ENCODE measurements around the gene INSYN2A. TPM values are rescaled to one million over a fixed set of nuclear protein-coding genes. Genes with fewer than 3 reads are reported as not detected.

Gene INSYN2A
- total RNA-seq, 4 donors from 2014 or later = 0.18 to 0.48 TPM; not detected in 2

DNA sequence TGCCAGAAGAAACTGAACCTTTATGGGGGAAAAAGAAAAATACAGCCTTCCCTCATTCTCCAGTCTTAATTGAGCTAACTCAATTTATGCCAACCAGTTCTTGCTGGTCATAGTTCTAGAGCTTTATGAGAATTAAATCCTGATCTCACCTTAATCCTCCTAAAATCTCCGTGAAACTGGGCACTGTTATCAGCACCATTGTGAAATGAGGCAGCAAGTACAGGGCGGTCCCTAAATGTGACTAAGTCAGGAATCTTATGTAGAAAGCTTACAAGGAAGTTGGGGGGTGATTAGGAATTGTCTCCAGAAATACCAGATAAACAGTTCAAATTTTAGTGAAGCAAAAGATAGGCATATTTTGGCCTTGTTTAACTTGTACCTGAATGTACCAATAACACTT is 10.7 kb upstream of the INSYN2A start:
- intact Hi-C loops (cut with DNase I; ENCODE audit: low total_unique reads) = no loop called here
- H3K27me3 ChIP-seq = no peaks in the 10 kb centered on the region

DNA sequence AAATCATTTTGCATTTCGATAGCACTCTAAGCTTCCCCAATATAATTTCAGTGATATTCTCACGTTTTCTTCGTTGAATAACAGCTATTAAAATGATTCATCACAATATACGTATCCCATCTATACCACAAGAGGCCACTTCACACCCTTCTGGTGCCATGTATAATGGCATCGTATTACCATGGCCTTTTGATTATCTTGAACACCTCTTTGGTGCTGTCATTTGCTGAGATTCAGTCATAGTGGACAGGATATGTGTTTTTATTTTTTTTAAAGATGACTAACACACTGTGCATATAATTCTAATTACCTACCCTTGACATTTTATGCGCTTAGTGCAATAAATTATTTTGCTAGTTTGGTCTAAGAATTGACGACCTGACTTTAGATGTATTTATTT is 6.7 kb upstream of the INSYN2A start:
- Histone ChIP-seq H3K36me3 (no peaks in the 10 kb centered on the region), H3K4me1 (no peaks in the 10 kb centered on the region), H3K27me3 (no peaks in the 10 kb centered on the region), H3K9me3 (no peaks in the 10 kb centered on the region), H3K4me3 (no peak overlapping the region), H3K27ac (no peak overlapping the region)
- no peak for TF ChIP-seq POLR2A (IDR thresholded peaks at IDR 0.05)
- TF ChIP-seq, protein P1, sequence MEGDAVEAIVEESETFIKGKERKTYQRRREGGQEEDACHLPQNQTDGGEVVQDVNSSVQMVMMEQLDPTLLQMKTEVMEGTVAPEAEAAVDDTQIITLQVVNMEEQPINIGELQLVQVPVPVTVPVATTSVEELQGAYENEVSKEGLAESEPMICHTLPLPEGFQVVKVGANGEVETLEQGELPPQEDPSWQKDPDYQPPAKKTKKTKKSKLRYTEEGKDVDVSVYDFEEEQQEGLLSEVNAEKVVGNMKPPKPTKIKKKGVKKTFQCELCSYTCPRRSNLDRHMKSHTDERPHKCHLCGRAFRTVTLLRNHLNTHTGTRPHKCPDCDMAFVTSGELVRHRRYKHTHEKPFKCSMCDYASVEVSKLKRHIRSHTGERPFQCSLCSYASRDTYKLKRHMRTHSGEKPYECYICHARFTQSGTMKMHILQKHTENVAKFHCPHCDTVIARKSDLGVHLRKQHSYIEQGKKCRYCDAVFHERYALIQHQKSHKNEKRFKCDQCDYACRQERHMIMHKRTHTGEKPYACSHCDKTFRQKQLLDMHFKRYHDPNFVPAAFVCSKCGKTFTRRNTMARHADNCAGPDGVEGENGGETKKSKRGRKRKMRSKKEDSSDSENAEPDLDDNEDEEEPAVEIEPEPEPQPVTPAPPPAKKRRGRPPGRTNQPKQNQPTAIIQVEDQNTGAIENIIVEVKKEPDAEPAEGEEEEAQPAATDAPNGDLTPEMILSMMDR (IDR thresholded peaks at IDR 0.05) = no peak
- DNase-seq = no peak
- intact Hi-C loops (cut with DNase I; ENCODE audit: low total_unique reads) = no loop called here

More for the DNA sequence above, 10.7 kb upstream of the INSYN2A start:
- no peaks in the 10 kb centered on the region for H3K36me3 ChIP-seq
- no peak overlapping the region for H3K27ac ChIP-seq
- no peak for DNase-seq
- TF ChIP-seq POLR2A (IDR thresholded peaks at IDR 0.05) = no peak
- H3K4me3 ChIP-seq = no peak overlapping the region
- no peaks in the 10 kb centered on the region for H3K4me1 ChIP-seq
- no peaks in the 10 kb centered on the region for H3K9me3 ChIP-seq

DNA sequence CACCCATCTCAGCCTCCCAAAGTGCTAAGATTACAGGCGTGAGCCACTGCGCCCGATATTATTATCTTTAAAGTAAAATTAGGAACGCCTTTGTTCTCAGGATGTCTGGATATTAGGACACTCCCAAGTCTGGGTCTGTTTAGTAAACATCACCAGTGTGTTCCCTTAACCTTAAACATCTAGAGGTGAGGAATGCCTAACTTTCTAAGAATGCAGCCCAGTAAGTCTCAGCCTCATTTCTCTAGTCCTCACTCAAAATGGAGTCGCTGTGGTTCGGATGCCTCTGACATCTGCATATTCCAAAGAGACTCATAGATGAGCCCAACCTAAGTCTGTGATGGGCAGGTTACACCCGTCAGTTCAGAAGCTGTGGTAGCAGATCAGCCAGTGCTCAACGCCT is 4.3 kb upstream of the INSYN2A start:
- no peaks in the 10 kb centered on the region for H3K4me1 ChIP-seq
- no peaks in the 10 kb centered on the region for H3K9me3 ChIP-seq
- intact Hi-C loops (cut with DNase I; ENCODE audit: low total_unique reads) = no loop called here
- H3K27ac ChIP-seq = no peak overlapping the region
- no peaks in the 10 kb centered on the region for H3K36me3 ChIP-seq
- H3K4me3 ChIP-seq = no peak overlapping the region
- TF ChIP-seq POLR2A (IDR thresholded peaks at IDR 0.05) = no peak
- TF ChIP-seq, protein P1 (IDR thresholded peaks at IDR 0.05) = no peak
- H3K27me3 ChIP-seq = no peaks in the 10 kb centered on the region
- DNase-seq = no peak

DNA sequence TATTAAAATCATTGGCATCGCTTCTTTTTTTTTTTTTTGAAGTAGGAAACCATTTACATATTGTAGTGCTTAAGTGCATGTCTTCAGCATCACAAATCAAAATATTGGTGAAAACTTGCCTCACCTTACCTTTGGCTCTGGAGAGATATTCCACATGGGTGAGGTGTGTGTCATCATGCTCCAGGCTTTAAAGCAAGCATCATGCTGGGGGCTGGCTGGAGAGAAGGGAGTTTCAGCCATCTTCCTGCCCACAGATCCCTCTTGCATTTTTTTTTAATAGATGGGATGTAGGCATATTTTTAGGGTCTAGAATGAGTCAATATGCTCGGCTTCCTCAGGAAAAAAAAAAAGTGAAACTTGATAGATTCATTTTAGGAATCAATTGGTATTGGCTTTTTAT is 2.3 kb upstream of the INSYN2A start:
- H3K4me3 ChIP-seq = no peak overlapping the region
- H3K27me3 ChIP-seq = no peaks in the 10 kb centered on the region
- no peaks in the 10 kb centered on the region for H3K9me3 ChIP-seq
- no peak for TF ChIP-seq POLR2A (IDR thresholded peaks at IDR 0.05)
- TF ChIP-seq, protein P1 (IDR thresholded peaks at IDR 0.05) = no peak
- H3K27ac ChIP-seq = no peak overlapping the region
- no peaks in the 10 kb centered on the region for H3K36me3 ChIP-seq
- intact Hi-C loops (cut with DNase I; ENCODE audit: low total_unique reads) = no loop called here
- no peak for DNase-seq
- peaks cover 0 to 5% of the 10 kb centered on the region in 2 donors for H3K4me1 ChIP-seq

DNA sequence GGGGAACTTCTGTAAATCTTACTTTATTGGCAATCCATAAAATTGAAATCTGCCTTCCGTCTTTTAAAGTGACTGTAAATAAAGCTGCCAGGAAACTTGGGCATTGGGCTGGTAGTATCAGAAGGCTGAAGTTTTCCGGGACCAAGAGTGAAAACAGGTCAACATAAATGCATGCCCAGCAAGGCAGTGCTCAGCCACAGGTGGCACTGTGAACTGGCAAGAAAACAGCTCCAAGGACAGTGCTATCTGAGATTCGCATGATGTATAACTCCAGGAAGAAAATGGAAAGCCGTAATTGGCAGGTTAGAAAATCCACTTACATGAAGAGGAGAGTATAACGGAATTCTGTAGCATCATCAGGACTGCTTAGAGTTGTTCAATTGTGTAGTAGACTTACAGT is 1.9 kb upstream of the INSYN2A start:
- no peak for DNase-seq
- TF ChIP-seq, protein P1 (IDR thresholded peaks at IDR 0.05) = no peak
- no peak for TF ChIP-seq POLR2A (IDR thresholded peaks at IDR 0.05)
- Histone ChIP-seq H3K27me3 (no peaks in the 10 kb centered on the region), H3K4me1 (peaks cover 0 to 5% of the 10 kb centered on the region in 2 donors), H3K9me3 (no peaks in the 10 kb centered on the region), H3K27ac (no peak overlapping the region), H3K4me3 (no peak overlapping the region), H3K36me3 (no peaks in the 10 kb centered on the region)
- intact Hi-C loops (cut with DNase I; ENCODE audit: low total_unique reads) = no loop called here

DNA sequence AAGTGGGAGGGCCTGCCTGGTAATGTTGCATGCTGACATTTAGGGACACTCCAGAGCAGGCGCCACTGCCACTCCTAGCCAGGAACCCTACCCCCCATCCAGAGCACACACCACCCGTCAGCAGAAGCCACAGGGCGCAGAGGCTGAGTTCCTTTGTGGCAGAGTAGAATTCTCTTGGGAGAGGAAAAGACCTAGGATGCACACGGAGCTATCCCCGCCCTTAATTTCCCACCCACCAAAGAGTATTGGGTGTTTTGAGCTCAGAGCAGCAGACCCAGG is 702 bp upstream of the INSYN2A start:
- Histone ChIP-seq H3K4me1 (peaks cover 0 to 5% of the 10 kb centered on the region in 2 donors), H3K27ac (no peak overlapping the region), H3K36me3 (no peaks in the 10 kb centered on the region), H3K27me3 (no peaks in the 10 kb centered on the region), H3K9me3 (no peaks in the 10 kb centered on the region), H3K4me3 (no peak overlapping the region)
- intact Hi-C loops (cut with DNase I; ENCODE audit: low total_unique reads) = no loop called here
- TF ChIP-seq POLR2A (IDR thresholded peaks at IDR 0.05) = no peak
- TF ChIP-seq, protein P1 (IDR thresholded peaks at IDR 0.05) = no peak
- DNase-seq = no peak
